Uterus (tissue), 4 donors: ENCODE results near the gene FAM118B. TPM values are rescaled to one million over a fixed set of nuclear protein-coding genes. Genes with fewer than 3 reads are reported as not detected.

Source experiments
- DNase-seq, 2 donors: peaks; one replicate each; pipeline ENCODE4 v3.0.0-alpha.2; 2019 to 2020
- H3K27ac ChIP-seq, 2 donors: fragments of 200-600 bp; sonication (generic); 1 replicate in 1 of 2; 2 replicates in 1 of 2; pipeline ENCODE4 v1.5.1; 2016 to 2018
- H3K27me3 ChIP-seq, 2 donors: fragments of 200-600 bp; sonication (generic); one replicate each; pipeline ENCODE4 v1.5.1; 2018 to 2019; ENCODE audit warnings: control low read depth in 1 of 2
- H3K36me3 ChIP-seq, 2 donors: fragments of 200-600 bp; sonication (generic); one replicate each; pipeline ENCODE4 v1.5.1; 2019; ENCODE audit warnings: control low read depth in 1 of 2
- H3K4me1 ChIP-seq, 2 donors: fragments of 200-600 bp; sonication (generic); one replicate each; pipeline ENCODE4 v1.5.1; 2018 to 2019; ENCODE audit warnings: control low read depth in 1 of 2
- H3K4me3 ChIP-seq, 2 donors: fragments of 200-600 bp; sonication (generic); 1 replicate in 1 of 2; 2 replicates in 1 of 2; pipeline ENCODE4 v1.5.1; 2018 to 2019; ENCODE audit warnings: mild to moderate bottlenecking in 1 of 2
- H3K9me3 ChIP-seq, 2 donors: fragments of 200-600 bp; sonication (generic); one replicate each; pipeline ENCODE4 v1.5.1; 2019; ENCODE audit warnings: control low read depth in 1 of 2
- POLR2A ChIP-seq, 2 donors: fragments of 450-650 bp; IDR thresholded peaks; one replicate each; pipeline ENCODE4 v1.6.1; 2016; ENCODE audit warnings: antibody characterized with exemption in 2 of 2, mild to moderate bottlenecking in 1 of 2, moderate library complexity in 1 of 2
- intact Hi-C: fragments of 100-400 bp; cut with DNase I; formaldehyde crosslinking; loops from one replicate; pipeline ENCODE4 v1.15.1; 2023; ENCODE audit warnings: low total_unique reads
- total RNA-seq, 4 donors: library from RNA; depleted of rRNA in 3 of 4; stranded (reverse); fragments of >200 nt in 3 of 4; gene quantifications; one replicate each; pipeline versions ENCODE4 v1.1.0 to v1.2.4, GENCODE V29; 2014 to 2023
- TF ChIP-seq, protein P1 (sequence below), 4 experiments: fragments of 200-600 bp in 2 of 4; fragments of 450-650 bp in 2 of 4; sonication (generic) in 2 of 4; IDR thresholded peaks; one replicate each; pipeline ENCODE4 v1.5.1; 2016 to 2019; ENCODE audit warnings: antibody characterized with exemption in 4 of 4, mild to moderate bottlenecking in 2 of 4, moderate library complexity in 1 of 4
- donor health status: DM: yes; HTN: yes; CAD: no.

FAM118B gene
- total RNA-seq, 4 donors from 2014 or later, result 14.7 to 31.8 (median 17.8) TPM

DNA sequence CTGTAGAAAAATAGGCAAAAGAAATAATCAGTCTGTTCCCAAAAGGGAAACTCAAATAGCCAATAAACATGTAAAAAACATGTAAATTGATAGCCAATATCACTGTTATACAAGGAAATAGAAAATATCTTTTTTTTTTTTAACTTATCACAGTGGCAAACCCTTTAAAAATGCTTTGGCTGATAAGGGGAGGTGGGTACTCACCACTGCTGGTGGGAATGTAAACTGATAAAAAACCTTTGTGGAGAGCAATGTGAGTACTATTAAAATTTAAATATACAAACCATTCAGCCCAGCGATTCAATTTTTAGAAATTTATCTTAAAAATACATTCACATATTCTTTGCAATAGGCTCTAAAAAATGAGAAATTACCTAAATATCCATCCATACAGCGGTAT, 3.7 kb upstream of the FAM118B start:
- DNase-seq, result no peak
- Histone ChIP-seq H3K27ac (no peak overlapping the region), H3K9me3 (no peaks in the 10 kb centered on the region), H3K4me3 (no peak overlapping the region), H3K27me3 (no peaks in the 10 kb centered on the region), H3K4me1 (no peaks in the 10 kb centered on the region), H3K36me3 (no peaks in the 10 kb centered on the region)
- no peak for TF ChIP-seq POLR2A (IDR thresholded peaks at IDR 0.05)
- intact Hi-C loops, result no loop called here

DNA sequence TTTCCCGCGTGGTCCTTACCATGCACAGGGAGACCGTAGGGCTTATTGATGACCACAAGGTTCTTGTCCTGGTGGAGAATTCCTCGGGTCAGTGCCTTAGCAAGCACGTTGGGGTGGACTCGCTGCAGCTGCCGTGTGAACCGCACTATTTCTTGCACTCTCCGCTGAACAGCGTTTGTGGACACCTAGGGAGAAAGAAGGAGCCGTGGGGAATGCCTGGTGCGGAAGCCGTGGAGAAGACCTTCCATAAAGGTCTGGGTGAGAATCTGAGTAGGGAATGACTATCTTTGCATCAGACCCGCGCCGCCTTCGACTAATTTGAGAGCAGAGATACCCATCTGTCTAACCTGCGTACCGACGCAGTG, 729 bp upstream of the FAM118B start:
- intact Hi-C loops, result no loop called here
- Histone ChIP-seq H3K27ac (peak overlapping the region; percentile 53 to 61), H3K9me3 (no peaks in the 10 kb centered on the region), H3K36me3 (no peaks in the 10 kb centered on the region), H3K4me3 (peak overlapping the region; percentile 79 to 89), H3K4me1 (no peaks in the 10 kb centered on the region), H3K27me3 (no peaks in the 10 kb centered on the region)
- no peak for TF ChIP-seq POLR2A (IDR thresholded peaks at IDR 0.05)
- TF ChIP-seq, protein P1, sequence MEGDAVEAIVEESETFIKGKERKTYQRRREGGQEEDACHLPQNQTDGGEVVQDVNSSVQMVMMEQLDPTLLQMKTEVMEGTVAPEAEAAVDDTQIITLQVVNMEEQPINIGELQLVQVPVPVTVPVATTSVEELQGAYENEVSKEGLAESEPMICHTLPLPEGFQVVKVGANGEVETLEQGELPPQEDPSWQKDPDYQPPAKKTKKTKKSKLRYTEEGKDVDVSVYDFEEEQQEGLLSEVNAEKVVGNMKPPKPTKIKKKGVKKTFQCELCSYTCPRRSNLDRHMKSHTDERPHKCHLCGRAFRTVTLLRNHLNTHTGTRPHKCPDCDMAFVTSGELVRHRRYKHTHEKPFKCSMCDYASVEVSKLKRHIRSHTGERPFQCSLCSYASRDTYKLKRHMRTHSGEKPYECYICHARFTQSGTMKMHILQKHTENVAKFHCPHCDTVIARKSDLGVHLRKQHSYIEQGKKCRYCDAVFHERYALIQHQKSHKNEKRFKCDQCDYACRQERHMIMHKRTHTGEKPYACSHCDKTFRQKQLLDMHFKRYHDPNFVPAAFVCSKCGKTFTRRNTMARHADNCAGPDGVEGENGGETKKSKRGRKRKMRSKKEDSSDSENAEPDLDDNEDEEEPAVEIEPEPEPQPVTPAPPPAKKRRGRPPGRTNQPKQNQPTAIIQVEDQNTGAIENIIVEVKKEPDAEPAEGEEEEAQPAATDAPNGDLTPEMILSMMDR (IDR thresholded peaks at IDR 0.05), result no peak
- DNase-seq, result no peak

DNA sequence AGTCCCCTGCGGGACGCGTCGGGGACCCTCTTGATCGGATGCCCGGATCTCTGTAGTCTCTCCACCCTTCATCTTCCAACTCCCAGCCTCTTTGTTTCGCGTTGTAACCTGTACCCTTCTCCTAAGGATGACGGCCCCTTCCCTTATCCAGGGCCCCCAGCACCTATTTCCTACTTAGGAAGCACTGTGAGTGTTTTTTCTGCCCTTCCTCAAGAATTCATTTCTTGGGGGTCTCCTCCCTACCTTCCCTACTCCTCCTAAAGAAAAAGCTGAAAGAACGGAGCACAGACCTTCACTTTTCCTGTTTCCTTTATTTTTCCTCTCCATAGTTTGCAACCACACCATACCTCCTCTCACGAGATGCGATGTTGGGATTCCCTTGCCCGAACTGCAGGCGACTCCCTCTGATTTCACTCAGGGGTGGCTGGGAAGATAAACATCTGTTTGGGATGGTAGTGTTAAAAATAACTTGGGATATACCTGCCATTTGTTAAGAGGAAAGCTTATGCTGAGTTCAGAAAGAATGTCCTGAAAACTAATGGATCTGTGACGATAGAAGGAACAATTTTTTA, 593 bp downstream of the FAM118B start:
- intact Hi-C loops, result no loop called here
- TF ChIP-seq POLR2A (IDR thresholded peaks at IDR 0.05), result no peak
- TF ChIP-seq, protein P1 (IDR thresholded peaks at IDR 0.05), result no peak
- Histone ChIP-seq H3K4me3 (peak overlapping the region; percentile 79 to 89), H3K27ac (peak overlapping the region; percentile 48 to 63), H3K9me3 (no peaks in the 10 kb centered on the region), H3K27me3 (no peaks in the 10 kb centered on the region), H3K36me3 (no peaks in the 10 kb centered on the region), H3K4me1 (no peaks in the 10 kb centered on the region)
- DNase-seq, result no peak

DNA sequence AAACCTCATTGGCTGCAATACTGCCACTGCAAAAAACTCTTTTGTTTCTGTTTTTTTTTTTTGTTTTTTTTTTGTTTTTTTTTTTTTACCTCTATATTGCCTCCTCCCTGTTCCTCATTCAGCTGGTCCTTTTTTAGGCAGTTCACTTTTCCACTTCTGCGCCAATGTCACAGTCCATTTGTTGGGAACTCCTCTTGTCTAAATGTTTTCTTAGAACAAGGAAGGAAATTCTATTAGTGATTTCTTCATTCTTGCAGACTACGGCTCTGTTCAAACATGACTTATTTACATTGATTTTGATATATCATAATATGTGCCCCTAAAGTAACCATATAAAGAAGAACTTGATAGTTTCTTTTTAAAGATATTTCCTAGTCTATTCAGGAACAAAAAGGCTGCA, 2.9 kb downstream of the FAM118B start:
- intact Hi-C loops, result no loop called here
- H3K4me1 ChIP-seq, result no peaks in the 10 kb centered on the region

DNA sequence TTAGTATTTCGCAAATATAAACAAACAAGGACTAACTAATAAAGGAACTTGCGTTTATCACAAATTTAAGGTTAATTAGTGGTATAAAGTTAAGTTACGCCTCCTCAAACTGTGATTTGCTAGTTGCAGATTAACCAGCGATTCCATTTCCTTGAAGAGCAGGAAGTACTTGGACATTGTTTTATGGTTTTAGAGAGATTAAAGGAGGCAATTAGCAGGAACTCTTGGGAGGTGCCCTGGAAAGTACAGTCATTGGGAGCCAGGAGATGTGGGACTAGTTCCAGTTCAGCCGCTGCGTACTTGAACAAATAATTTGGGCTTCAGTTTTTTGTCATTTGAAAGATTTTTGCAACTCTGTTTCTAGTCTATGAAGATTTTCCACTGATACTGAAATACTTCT, 3.3 kb downstream of the FAM118B start:
- no peaks in the 10 kb centered on the region for H3K4me1 ChIP-seq
- H3K4me3 ChIP-seq, result no peak overlapping the region
- H3K27ac ChIP-seq, result no peak overlapping the region
- TF ChIP-seq, protein P1 (IDR thresholded peaks at IDR 0.05), result no peak
- no peaks in the 10 kb centered on the region for H3K9me3 ChIP-seq
- DNase-seq, result no peak
- H3K27me3 ChIP-seq, result no peaks in the 10 kb centered on the region
- intact Hi-C loops, result no loop called here
- H3K36me3 ChIP-seq, result no peaks in the 10 kb centered on the region

More for the DNA sequence above, 2.9 kb downstream of the FAM118B start:
- Histone ChIP-seq H3K36me3 (no peaks in the 10 kb centered on the region), H3K27ac (no peak overlapping the region), H3K4me3 (no peak overlapping the region), H3K27me3 (no peaks in the 10 kb centered on the region), H3K9me3 (no peaks in the 10 kb centered on the region)
- TF ChIP-seq, protein P1 (IDR thresholded peaks at IDR 0.05), result no peak
- no peak for TF ChIP-seq POLR2A (IDR thresholded peaks at IDR 0.05)
- no peak for DNase-seq
